Activated CD4-positive, alpha-beta T cell treated with anti-CD3 and anti-CD28 coated beads for 36 hours (primary cell): ENCODE results near the gene TNFRSF18. TPM values are rescaled to one million over a fixed set of nuclear protein-coding genes. Genes with fewer than 3 reads are reported as not detected.

Experiments used
- ATAC-seq: fragments of 200-7000 bp; cut with Tn5 transposase; one replicate; pipeline ENCODE4 v1.10.0; 2021; ENCODE audit warnings: mild to moderate bottlenecking, moderate library complexity
- CTCF ChIA-PET: fragments of 350-600 bp; sonication (Branson Sonifier 250); formaldehyde crosslinking; loops from one replicate; lab custom pipeline; 2021; ENCODE audit warnings: antibody characterized with exemption; lab: Charles Lee
- POLR2A ChIA-PET: fragments of 350-600 bp; sonication (Branson Sonifier 250); formaldehyde crosslinking; loops from one replicate; lab custom pipeline; 2021; ENCODE audit warnings: antibody characterized with exemption, inconsistent platforms; lab: Charles Lee
- DNase-seq: peaks from one replicate; pipeline ENCODE4 v3.0.0-alpha.2; 2020
- H3K27ac Mint-ChIP-seq: one replicate; pipeline ENCODE4 v1.8.0; 2021; ENCODE audit warnings: mixed read lengths
- H3K27me3 Mint-ChIP-seq: one replicate; pipeline ENCODE4 v1.8.0; 2021; ENCODE audit warnings: mixed read lengths
- H3K36me3 Mint-ChIP-seq: one replicate; pipeline ENCODE4 v1.8.0; 2021; ENCODE audit warnings: low read depth, mixed read lengths
- H3K4me1 Mint-ChIP-seq: one replicate; pipeline ENCODE4 v1.8.0; 2021; ENCODE audit warnings: mixed read lengths
- H3K4me3 Mint-ChIP-seq: one replicate; pipeline ENCODE4 v1.8.0; 2021; ENCODE audit warnings: mild to moderate bottlenecking, moderate library complexity, mixed read lengths
- H3K9me3 Mint-ChIP-seq: one replicate; pipeline ENCODE4 v1.8.0; 2021; ENCODE audit warnings: low read depth, mixed read lengths
- intact Hi-C, 2 experiments: fragments of 100-400 bp; cut with DNase I in 1 of 2; cut with micrococcal nuclease in 1 of 2; formaldehyde crosslinking; loops; one replicate each; pipeline versions ENCODE4 v1.14.2 to v1.15.1; 2022 to 2024; cut with DNase I, micrococcal nuclease
- total RNA-seq, 2 experiments: library from RNA; stranded (reverse); gene quantifications; one replicate each; pipeline ENCODE4 v1.2.3, GENCODE V29; 2021

Gene TNFRSF18
- total RNA-seq, 2 experiments from 2014 or later: 95.0 to 164 TPM

- ATAC-seq: no peak
- intact Hi-C loops: loop anchor here in 1 of 2 experiments (5.0 kb wide), 1 partner anchor 65 kb away; no protein-coding TSS in a partner anchor
- peaks cover 31% of the 10 kb centered on the region for H3K4me1 Mint-ChIP-seq
- peak overlapping the region; percentile 99 for H3K27ac Mint-ChIP-seq
- CTCF ChIA-PET: interaction anchor here (0.7 kb wide), 1 partner anchor 90 kb away, joined by 3 read pairs; no protein-coding TSS in a partner anchor
- no peaks in the 10 kb centered on the region for H3K9me3 Mint-ChIP-seq
- POLR2A ChIA-PET: no interaction called here
- peaks cover 25% of the 10 kb centered on the region for H3K36me3 Mint-ChIP-seq
- no peaks in the 10 kb centered on the region for H3K27me3 Mint-ChIP-seq
- H3K4me3 Mint-ChIP-seq: peak overlapping the region; percentile 77
- peak; percentile 29 for DNase-seq
Measured at GRCh38 chr1:1207571-1207892, 1.1 kb upstream of the TNFRSF18 start.

GRCh38 chr1:1206966-1207531 is 657 bp upstream of the TNFRSF18 start:
- ChIA-PET POLR2A (no interaction called here), CTCF (interaction anchor here (0.7 kb wide), 1 partner anchor 90 kb away, joined by 3 read pairs; no protein-coding TSS in a partner anchor)
- Mint-ChIP-seq H3K27ac (peak overlapping the region; percentile 99), H3K9me3 (no peaks in the 10 kb centered on the region), H3K36me3 (peaks cover 22% of the 10 kb centered on the region), H3K4me1 (peaks cover 31% of the 10 kb centered on the region), H3K27me3 (no peaks in the 10 kb centered on the region), H3K4me3 (peak overlapping the region; percentile 77)
- intact Hi-C loops: loop anchor here in 1 of 2 experiments (5.0 kb wide), 1 partner anchor 65 kb away; no protein-coding TSS in a partner anchor
- ATAC-seq: no peak
- DNase-seq: peak; percentile 59

GRCh38 chr1:1205769-1206375 is 520 bp downstream of the TNFRSF18 start:
- peaks cover 27% of the 10 kb centered on the region for H3K4me1 Mint-ChIP-seq
- peak overlapping the region; percentile 99 for H3K27ac Mint-ChIP-seq
- H3K9me3 Mint-ChIP-seq: no peaks in the 10 kb centered on the region
- ChIA-PET CTCF (interaction anchor here (1.2 to 1.8 kb wide), 3 partner anchors 11 to 84 kb away, joined by 3 to 9 read pairs (median 6); partner anchors contain the start of genes B3GALT6 and SDF4), POLR2A (interaction anchor here (0.5 kb wide), 1 partner anchor 407 kb away, joined by 4 read pairs; no protein-coding TSS in a partner anchor)
- peaks cover 17% of the 10 kb centered on the region for H3K36me3 Mint-ChIP-seq
- no peaks in the 10 kb centered on the region for H3K27me3 Mint-ChIP-seq
- intact Hi-C loops: loop anchor here in 1 of 2 experiments (5.0 kb wide), 1 partner anchor 64 kb away; no protein-coding TSS in a partner anchor
- peak; percentile 40 for DNase-seq
- peak overlapping the region; percentile 77 for H3K4me3 Mint-ChIP-seq
- no peak for ATAC-seq

- intact Hi-C loops: loop anchor here in 1 of 2 experiments (5.0 kb wide), 1 partner anchor 63 kb away; no protein-coding TSS in a partner anchor
- Mint-ChIP-seq H3K4me1 (peaks cover 30% of the 10 kb centered on the region), H3K36me3 (peaks cover 11% of the 10 kb centered on the region), H3K27ac (peak overlapping the region; percentile 58), H3K9me3 (no peaks in the 10 kb centered on the region), H3K4me3 (peak overlapping the region; percentile 77), H3K27me3 (no peaks in the 10 kb centered on the region)
- ChIA-PET CTCF (interaction anchor here (1.2 to 1.8 kb wide), 3 partner anchors 12 to 83 kb away, joined by 3 to 9 read pairs (median 6); partner anchors contain the start of genes B3GALT6 and SDF4), POLR2A (interaction anchor here (1.1 kb wide), 1 partner anchor 72 kb away, joined by 3 read pairs; no protein-coding TSS in a partner anchor)
- ATAC-seq: no peak
- peak; percentile 41 for DNase-seq
Measured at GRCh38 chr1:1204998-1205768, 1.2 kb downstream of the TNFRSF18 start.

- H3K9me3 Mint-ChIP-seq: no peaks in the 10 kb centered on the region
- intact Hi-C loops: no loop called here
- CTCF ChIA-PET: interaction anchor here (1.8 kb wide), 1 partner anchor 82 kb away, joined by 9 read pairs; no protein-coding TSS in a partner anchor
- ATAC-seq: no peak
- H3K4me3 Mint-ChIP-seq: peak overlapping the region; percentile 77
- H3K27ac Mint-ChIP-seq: peak overlapping the region; percentile 31
- peak; percentile 11 for DNase-seq
- peaks cover 30% of the 10 kb centered on the region for H3K4me1 Mint-ChIP-seq
- H3K27me3 Mint-ChIP-seq: no peaks in the 10 kb centered on the region
- peaks cover 7% of the 10 kb centered on the region for H3K36me3 Mint-ChIP-seq
- POLR2A ChIA-PET: interaction anchor here (1.1 kb wide), 1 partner anchor 73 kb away, joined by 3 read pairs; no protein-coding TSS in a partner anchor
Measured at GRCh38 chr1:1204425-1204920, 1.9 kb downstream of the TNFRSF18 start.

- H3K27ac Mint-ChIP-seq: no peak overlapping the region
- ChIA-PET POLR2A (interaction anchor here (1.1 kb wide), 1 partner anchor 73 kb away, joined by 3 read pairs; no protein-coding TSS in a partner anchor), CTCF (interaction anchor here (0.7 kb wide), 1 partner anchor 12 kb away, joined by 3 read pairs; no protein-coding TSS in a partner anchor)
- ATAC-seq (no peak), DNase-seq (peak; percentile 22)
- no peaks in the 10 kb centered on the region for H3K27me3 Mint-ChIP-seq
- peaks cover 26% of the 10 kb centered on the region for H3K4me1 Mint-ChIP-seq
- no peaks in the 10 kb centered on the region for H3K9me3 Mint-ChIP-seq
- intact Hi-C loops: no loop called here
- H3K36me3 Mint-ChIP-seq: peaks cover 6% of the 10 kb centered on the region
- H3K4me3 Mint-ChIP-seq: peak overlapping the region; percentile 77
Measured at GRCh38 chr1:1203561-1204424, 2.6 kb downstream of the TNFRSF18 start.

- intact Hi-C loops: no loop called here
- Mint-ChIP-seq H3K9me3 (no peaks in the 10 kb centered on the region), H3K27me3 (no peaks in the 10 kb centered on the region), H3K4me3 (no peak overlapping the region), H3K27ac (no peak overlapping the region), H3K36me3 (peaks cover 6% of the 10 kb centered on the region), H3K4me1 (peaks cover 19% of the 10 kb centered on the region)
- CTCF ChIA-PET: no interaction called here
- ATAC-seq (no peak), DNase-seq (no peak)
- POLR2A ChIA-PET: no interaction called here
Measured at GRCh38 chr1:1202831-1203560, 3.4 kb downstream of the TNFRSF18 start.

GRCh38 chr1:1200876-1201810 is 5.2 kb downstream of the TNFRSF18 start:
- intact Hi-C loops: loop anchor here in 1 of 2 experiments (1.0 to 2.0 kb wide), 9 partner anchors 16 to 270 kb away; partner anchors contain the start of genes ATAD3B, B3GALT6, C1orf159 and PUSL1
- Mint-ChIP-seq H3K27me3 (no peaks in the 10 kb centered on the region), H3K27ac (peak overlapping the region; percentile 85), H3K36me3 (peaks cover 6% of the 10 kb centered on the region), H3K4me3 (peak overlapping the region; percentile 69), H3K4me1 (peaks cover 12% of the 10 kb centered on the region), H3K9me3 (no peaks in the 10 kb centered on the region)
- ChIA-PET CTCF (no interaction called here), POLR2A (no interaction called here)
- ATAC-seq: peak; percentile 78
- peak; percentile 94 for DNase-seq
